Choroid plexus epithelial cell (primary cell): ENCODE results near the gene ARHGAP23.
A peak's percentile ranks its signal among the peaks of the same experiment; 100 is the strongest.

Experiments used
- DNase-seq: peaks from one replicate; pipeline ENCODE4 v3.0.0-alpha.2; 2010; ENCODE audit warnings: low read depth
- H3K4me3 ChIP-seq: 2 replicates; pipeline ENCODE4 v1.5.1; 2011; ENCODE audit warnings: low read depth, mild to moderate bottlenecking, control low read depth, low read length, moderate library complexity
- TF ChIP-seq, protein P1 (sequence below): conservative IDR thresholded peaks from 2 replicates; pipeline ENCODE4 v1.5.1; 2011; ENCODE audit warnings: low read depth, mild to moderate bottlenecking, control low read depth, inconsistent platforms, low read length, moderate library complexity

The ARHGAP23 gene

DNA sequence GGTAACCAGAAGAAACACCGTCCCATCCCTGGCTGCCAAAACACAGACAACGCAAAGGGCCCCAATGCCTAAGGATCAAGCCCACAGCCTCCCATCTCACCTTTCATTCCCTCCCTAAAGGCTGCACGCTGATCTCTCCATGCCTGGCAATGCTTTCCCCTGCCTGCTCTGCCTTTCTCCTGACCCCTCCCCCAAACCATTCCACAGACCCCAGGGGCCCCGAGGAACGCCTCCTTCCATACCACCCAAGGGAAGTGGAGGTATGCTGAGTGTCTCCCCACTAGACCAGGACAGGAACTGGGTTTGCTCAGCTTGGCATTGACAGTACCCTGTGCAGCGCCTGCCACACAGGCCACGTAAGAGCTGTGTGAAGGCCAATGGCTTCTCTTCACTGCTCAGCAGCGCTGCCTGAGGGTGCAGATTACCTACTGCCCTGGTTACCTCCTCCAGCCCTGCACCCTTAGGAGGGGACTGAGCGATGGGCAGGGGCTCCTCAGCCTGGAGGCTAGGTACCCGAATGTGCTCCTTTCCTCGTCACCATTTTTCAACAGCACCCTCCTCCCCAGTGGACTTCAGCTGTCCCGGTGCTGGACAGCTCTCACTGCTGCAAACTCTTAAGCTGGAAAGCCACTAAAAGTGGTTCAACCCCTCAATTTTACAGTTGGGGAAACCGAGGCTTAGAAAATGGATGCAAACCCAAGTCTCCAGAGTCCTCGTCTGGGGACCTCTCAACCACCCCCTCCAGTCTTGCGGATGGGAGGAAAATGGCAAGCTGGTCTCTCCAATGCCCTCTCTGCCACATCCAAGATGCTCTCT lies 132.4 kb downstream of the ARHGAP23 start:
- peak; percentile 58 for DNase-seq
- TF ChIP-seq, protein P1, sequence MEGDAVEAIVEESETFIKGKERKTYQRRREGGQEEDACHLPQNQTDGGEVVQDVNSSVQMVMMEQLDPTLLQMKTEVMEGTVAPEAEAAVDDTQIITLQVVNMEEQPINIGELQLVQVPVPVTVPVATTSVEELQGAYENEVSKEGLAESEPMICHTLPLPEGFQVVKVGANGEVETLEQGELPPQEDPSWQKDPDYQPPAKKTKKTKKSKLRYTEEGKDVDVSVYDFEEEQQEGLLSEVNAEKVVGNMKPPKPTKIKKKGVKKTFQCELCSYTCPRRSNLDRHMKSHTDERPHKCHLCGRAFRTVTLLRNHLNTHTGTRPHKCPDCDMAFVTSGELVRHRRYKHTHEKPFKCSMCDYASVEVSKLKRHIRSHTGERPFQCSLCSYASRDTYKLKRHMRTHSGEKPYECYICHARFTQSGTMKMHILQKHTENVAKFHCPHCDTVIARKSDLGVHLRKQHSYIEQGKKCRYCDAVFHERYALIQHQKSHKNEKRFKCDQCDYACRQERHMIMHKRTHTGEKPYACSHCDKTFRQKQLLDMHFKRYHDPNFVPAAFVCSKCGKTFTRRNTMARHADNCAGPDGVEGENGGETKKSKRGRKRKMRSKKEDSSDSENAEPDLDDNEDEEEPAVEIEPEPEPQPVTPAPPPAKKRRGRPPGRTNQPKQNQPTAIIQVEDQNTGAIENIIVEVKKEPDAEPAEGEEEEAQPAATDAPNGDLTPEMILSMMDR, result no peak

GRCh38 chr17:38561416-38562214 lies 133.4 kb downstream of the ARHGAP23 start:
- no peak overlapping the region for H3K4me3 ChIP-seq
- no peak for DNase-seq
- TF ChIP-seq, protein P1, result no peak

More for the DNA sequence above, 132.4 kb downstream of the ARHGAP23 start:
- H3K4me3 ChIP-seq, result no peak overlapping the region
